ENCODE data around the gene OSM.

The OSM gene

DNA sequence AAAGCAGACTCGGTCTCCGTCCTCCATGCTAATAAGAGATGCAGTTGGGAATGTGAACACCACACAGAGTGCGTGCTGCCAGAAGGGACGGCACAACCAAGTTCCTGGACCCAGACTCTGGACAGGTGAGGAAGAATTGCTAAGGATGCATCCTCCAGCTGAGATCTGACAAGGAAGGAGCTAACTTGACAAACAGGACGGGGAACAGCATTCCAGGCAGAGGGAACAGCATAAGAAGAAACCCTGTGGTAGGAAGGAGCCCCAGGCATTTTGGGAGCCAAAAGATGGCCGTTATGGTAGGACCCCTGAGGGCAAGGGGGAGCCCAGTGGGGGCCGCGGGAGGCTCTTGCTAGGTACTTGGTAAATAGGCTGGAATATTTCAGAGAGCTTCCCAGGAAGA, 6.0 kb downstream of the OSM start:
- no peak for TF ChIP-seq CTCF (IDR thresholded peaks at IDR 0.05; ENCODE audit: low read depth, low read length, missing control alignments)
- DNase-seq (ENCODE audit: low read depth), result no peak
- in situ Hi-C loops (cut with HindIII; ENCODE audit: low sequenced_read_pairs), result no loop called here
- no peak overlapping the region for H3K4me3 ChIP-seq (ENCODE audit: low read depth, low read length)

DNA sequence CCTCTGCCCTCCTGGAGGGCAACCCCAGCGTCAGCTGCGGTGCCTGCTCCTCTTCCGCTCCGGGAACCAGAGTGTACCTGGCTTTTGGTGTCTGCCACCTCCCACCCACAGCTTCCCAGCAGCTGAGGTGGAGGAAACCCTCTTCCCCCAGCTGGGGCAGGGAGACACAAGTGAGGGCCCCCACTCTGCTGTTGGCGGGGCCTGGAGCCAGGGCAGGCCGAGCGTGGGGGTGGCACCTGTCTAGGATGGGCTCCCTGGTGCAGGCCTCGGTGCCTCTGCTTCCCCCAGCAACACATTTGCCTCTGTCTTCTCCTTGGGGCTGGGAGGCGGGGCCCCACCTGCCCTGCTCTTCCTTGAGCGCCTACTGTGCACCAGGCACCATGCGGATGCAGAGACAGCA, 6.4 kb downstream of the OSM start:
- no peak for DNase-seq (ENCODE audit: low read depth)
- no peak for TF ChIP-seq CTCF (IDR thresholded peaks at IDR 0.05; ENCODE audit: low read depth, low read length, missing control alignments)
- in situ Hi-C loops (cut with HindIII; ENCODE audit: low sequenced_read_pairs), result no loop called here
- H3K4me3 ChIP-seq (ENCODE audit: low read depth, low read length), result no peak overlapping the region

- in situ Hi-C loops (cut with HindIII; ENCODE audit: low sequenced_read_pairs), result no loop called here
- no peak for TF ChIP-seq CTCF (IDR thresholded peaks at IDR 0.05; ENCODE audit: low read depth, low read length, missing control alignments)
- H3K4me3 ChIP-seq (ENCODE audit: low read depth, low read length), result no peak overlapping the region
- no peak for DNase-seq (ENCODE audit: low read depth)
These were observed 12.3 kb downstream of the OSM start for GRCh38 chr22:30254314-30254713.

- DNase-seq (ENCODE audit: low read depth), result no peak
- H3K4me3 ChIP-seq (ENCODE audit: low read depth, low read length), result no peak overlapping the region
- in situ Hi-C loops (cut with HindIII; ENCODE audit: low sequenced_read_pairs), result no loop called here
- TF ChIP-seq CTCF (IDR thresholded peaks at IDR 0.05; ENCODE audit: low read depth, low read length, missing control alignments), result no peak
These were observed 13.3 kb downstream of the OSM start for GRCh38 chr22:30253205-30253852.

DNA sequence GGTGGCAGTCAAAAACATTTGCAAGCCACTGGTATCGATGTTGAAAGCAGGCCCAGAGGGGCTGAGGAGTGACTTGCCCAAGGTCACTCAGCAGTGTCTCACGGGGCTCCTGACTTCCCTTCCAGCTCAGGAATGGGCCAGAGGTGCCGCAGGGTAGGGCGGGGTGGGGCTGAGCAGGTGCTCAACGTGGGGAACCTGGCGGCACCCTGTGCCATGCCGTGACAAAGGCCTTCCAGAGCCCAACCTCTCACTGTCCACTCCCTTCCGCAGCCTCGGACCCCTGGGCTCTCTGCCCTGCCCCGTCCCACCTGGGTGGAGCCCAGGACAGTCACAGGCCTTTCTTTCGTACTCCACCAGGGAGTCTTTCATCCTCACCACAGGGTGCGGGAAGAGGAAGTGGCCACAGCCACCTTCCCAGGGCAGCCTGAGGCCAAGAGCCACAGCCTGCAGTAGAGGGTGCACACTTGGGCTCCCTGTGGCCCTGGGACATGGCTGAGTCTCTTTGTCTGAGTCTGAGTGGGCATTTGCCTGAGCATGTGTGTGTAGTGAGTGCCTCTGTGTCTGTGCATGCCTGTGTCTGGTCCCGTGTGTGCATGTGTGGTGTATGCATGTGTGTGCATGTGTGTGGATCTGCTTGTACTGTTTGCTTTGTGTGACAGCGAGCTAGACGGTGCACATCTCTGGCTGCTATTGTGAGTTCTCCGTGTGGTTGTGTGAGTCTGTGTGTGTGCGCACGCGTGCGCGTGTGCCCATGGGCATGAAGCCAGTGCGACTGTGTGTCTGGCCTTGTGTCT, 14.0 kb downstream of the OSM start:
- in situ Hi-C loops (cut with HindIII; ENCODE audit: low sequenced_read_pairs), result no loop called here
- no peak for DNase-seq (ENCODE audit: low read depth)
- TF ChIP-seq CTCF (IDR thresholded peaks at IDR 0.05; ENCODE audit: low read depth, low read length, missing control alignments), result no peak
- H3K4me3 ChIP-seq (ENCODE audit: low read depth, low read length), result no peak overlapping the region

- no peak for DNase-seq (ENCODE audit: low read depth)
- in situ Hi-C loops (cut with HindIII; ENCODE audit: low sequenced_read_pairs), result no loop called here
- H3K4me3 ChIP-seq (ENCODE audit: low read depth, low read length), result no peak overlapping the region
- no peak for TF ChIP-seq CTCF (IDR thresholded peaks at IDR 0.05; ENCODE audit: low read depth, low read length, missing control alignments)
These were observed 14.9 kb downstream of the OSM start for GRCh38 chr22:30251711-30252110.
